H9 (cell line): ENCODE measurements around the gene PRSS56. TPM values are rescaled to one million over a fixed set of nuclear protein-coding genes. Genes with fewer than 3 reads are reported as not detected.
A peak's percentile ranks its signal among the peaks of the same experiment; 100 is the strongest.

Experiments
- DNase-seq: peaks from one replicate; pipeline ENCODE4 v3.0.0-alpha.2; 2017
- H2AFZ ChIP-seq: one replicate; pipeline ENCODE4 v1.6.1; 2013; ENCODE audit warnings: mild to moderate bottlenecking, low read length, control low read depth, moderate library complexity
- H2AK5ac ChIP-seq: 2 replicates; pipeline ENCODE4 v1.6.1; 2013; ENCODE audit warnings: low read length, control low read depth, mixed read lengths; ENCODE audit not compliant: insufficient read length
- H2BK120ac ChIP-seq: one replicate; pipeline ENCODE4 v1.6.1; 2013; ENCODE audit warnings: low read depth, mild to moderate bottlenecking, low read length, control low read depth, inconsistent platforms; ENCODE audit not compliant: poor library complexity, severe bottlenecking
- H2BK12ac ChIP-seq: 2 replicates; pipeline ENCODE4 v1.6.1; 2013; ENCODE audit warnings: low read length, control low read depth, mixed read lengths, low read depth; ENCODE audit not compliant: insufficient read length
- H2BK15ac ChIP-seq: 2 replicates; pipeline ENCODE4 v1.6.1; 2013; ENCODE audit warnings: low read depth, low read length, control low read depth
- H2BK20ac ChIP-seq: one replicate; pipeline ENCODE4 v1.6.1; 2013; ENCODE audit warnings: low read depth, mild to moderate bottlenecking, low read length, control low read depth, inconsistent platforms; ENCODE audit not compliant: poor library complexity, severe bottlenecking
- H2BK5ac ChIP-seq: 2 replicates; pipeline ENCODE4 v1.6.1; 2013; ENCODE audit warnings: low read length, control low read depth, mixed read lengths; ENCODE audit not compliant: insufficient read length
- H3K14ac ChIP-seq: 2 replicates; pipeline ENCODE4 v1.6.1; 2013; ENCODE audit warnings: low read length, control low read depth; ENCODE audit not compliant: insufficient read depth
- H3K18ac ChIP-seq: 2 replicates; pipeline ENCODE4 v1.6.1; 2013; ENCODE audit warnings: low read depth, mild to moderate bottlenecking, mixed read lengths, low read length, control low read depth; ENCODE audit not compliant: insufficient read length
- H3K23ac ChIP-seq: 2 replicates; pipeline ENCODE4 v1.6.1; 2013; ENCODE audit warnings: low read length, control low read depth, mixed read lengths, low read depth; ENCODE audit not compliant: insufficient read length
- H3K23me2 ChIP-seq: 2 replicates; pipeline ENCODE4 v1.6.1; 2013; ENCODE audit warnings: low read depth, mild to moderate bottlenecking, mixed read lengths, low read length, control low read depth; ENCODE audit not compliant: insufficient read length, poor library complexity, severe bottlenecking
- H3K27ac ChIP-seq: 2 replicates; pipeline ENCODE4 v1.5.1; 2013; ENCODE audit warnings: low read length, control low read depth, mixed read lengths, low read depth; ENCODE audit not compliant: insufficient read length
- H3K27me3 ChIP-seq: 2 replicates; pipeline ENCODE4 v1.6.1; 2013; ENCODE audit warnings: low read length, control low read depth, inconsistent platforms; ENCODE audit not compliant: insufficient read depth
- H3K4ac ChIP-seq: 2 replicates; pipeline ENCODE4 v1.6.1; 2013; ENCODE audit warnings: low read depth, mild to moderate bottlenecking, control low read depth, inconsistent platforms, low read length, moderate library complexity
- H3K4me1 ChIP-seq: 2 replicates; pipeline ENCODE4 v1.6.1; 2013; ENCODE audit warnings: low read length, control low read depth, inconsistent platforms; ENCODE audit not compliant: insufficient read depth
- H3K4me2 ChIP-seq: 2 replicates; pipeline ENCODE4 v1.6.1; 2013; ENCODE audit warnings: low read length, control low read depth, mixed read lengths; ENCODE audit not compliant: insufficient read length, insufficient read depth
- H3K56ac ChIP-seq: 2 replicates; pipeline ENCODE4 v1.6.1; 2013; ENCODE audit warnings: low read depth, mild to moderate bottlenecking, mixed read lengths, low read length, control low read depth; ENCODE audit not compliant: insufficient read length
- H3K79me1 ChIP-seq: 2 replicates; pipeline ENCODE4 v1.6.1; 2013; ENCODE audit warnings: low read depth, mild to moderate bottlenecking, moderate library complexity, low read length, control low read depth, inconsistent platforms; ENCODE audit not compliant: insufficient read depth, poor library complexity, severe bottlenecking
- H3K79me2 ChIP-seq: 2 replicates; pipeline ENCODE4 v1.6.1; 2013; ENCODE audit warnings: low read length, control low read depth, inconsistent platforms; ENCODE audit not compliant: insufficient read depth
- H3K9ac ChIP-seq: 2 replicates; pipeline ENCODE4 v1.6.1; 2013; ENCODE audit warnings: low read length, control low read depth, mixed read lengths; ENCODE audit not compliant: insufficient read length; ENCODE audit errors: extremely low read depth
- H3K9me3 ChIP-seq: one replicate; pipeline ENCODE4 v1.6.1; 2013; ENCODE audit warnings: low read depth, low read length, inconsistent platforms; ENCODE audit not compliant: control insufficient read depth
- H3T11ph ChIP-seq: one replicate; pipeline ENCODE4 v1.6.1; 2013; ENCODE audit warnings: mild to moderate bottlenecking, low read length, control low read depth, inconsistent platforms
- H4K20me1 ChIP-seq: one replicate; pipeline ENCODE4 v1.6.1; 2013; ENCODE audit not compliant: control insufficient read depth, insufficient read length, insufficient read depth
- H4K5ac ChIP-seq: 2 replicates; pipeline ENCODE4 v1.6.1; 2013; ENCODE audit warnings: low read depth, mild to moderate bottlenecking, mixed read lengths, low read length, control low read depth; ENCODE audit not compliant: insufficient read length
- H4K8ac ChIP-seq: replicated peaks from 2 replicates; pipeline ENCODE4 v1.6.1; 2013; ENCODE audit warnings: low read length, control low read depth, mixed read lengths, low read depth; ENCODE audit not compliant: insufficient read length
- H4K91ac ChIP-seq: 2 replicates; pipeline ENCODE4 v1.6.1; 2013; ENCODE audit warnings: low read depth, mild to moderate bottlenecking, moderate library complexity, mixed read lengths, low read length, control low read depth; ENCODE audit not compliant: insufficient read length
- H3K27ac Mint-ChIP-seq, 3 experiments: 2 replicates in 2 of 3; 3 replicates in 1 of 3; pipeline ENCODE4 v1.8.0; 2020 to 2021; ENCODE audit warnings: mixed read lengths in 3 of 3, mild to moderate bottlenecking in 1 of 3, moderate library complexity in 1 of 3
- H3K27me3 Mint-ChIP-seq: 2 replicates; pipeline ENCODE4 v1.8.0; 2021; ENCODE audit warnings: low read depth, mild to moderate bottlenecking, moderate library complexity, mixed read lengths
- H3K36me3 Mint-ChIP-seq, 3 experiments: 2 replicates in 2 of 3; 3 replicates in 1 of 3; pipeline ENCODE4 v1.8.0; 2020 to 2021; ENCODE audit warnings: low read depth in 3 of 3, mixed read lengths in 3 of 3; ENCODE audit not compliant: insufficient read depth in 1 of 3
- H3K4me1 Mint-ChIP-seq, 2 experiments: 2 replicates each; pipeline ENCODE4 v1.8.0; 2020; ENCODE audit warnings: mixed read lengths in 2 of 2
- H3K4me3 Mint-ChIP-seq, 2 experiments: 2 replicates in 1 of 2; 3 replicates in 1 of 2; pipeline ENCODE4 v1.8.0; 2020 to 2021; ENCODE audit warnings: mild to moderate bottlenecking in 2 of 2, mixed read lengths in 2 of 2, moderate library complexity in 1 of 2
- H3K9me3 Mint-ChIP-seq, 2 experiments: 2 replicates in 1 of 2; 3 replicates in 1 of 2; pipeline ENCODE4 v1.8.0; 2020; ENCODE audit warnings: mild to moderate bottlenecking in 2 of 2, mixed read lengths in 2 of 2, moderate library complexity in 1 of 2
- CTCF ChIP-seq: fragments of 200-600 bp; sonication (generic); conservative IDR thresholded peaks from 3 replicates; pipeline ENCODE4 v1.8.0; 2021; ENCODE audit warnings: antibody characterized with exemption, mild to moderate bottlenecking
- WGBS: extraction: QIAGEN DNeasy Blood & Tissue Kit; methylation state at CpG from one replicate; pipeline ENCODE4 v1.1.7; 2013; ENCODE audit warnings: missing lambda C conversion rate, low lambda C conversion rate, mixed read lengths; ENCODE audit not compliant: insufficient read length; ENCODE audit errors: extremely low coverage; 5-methylcytosine and 5-hydroxymethylcytosine counted together
- total RNA-seq: library from RNA; stranded (reverse); gene quantifications from 2 replicates; pipeline ENCODE4 v1.2.1, GENCODE V29; 2021

The PRSS56 gene
- total RNA-seq, 1 experiment from 2014 or later, result not detected

DNA sequence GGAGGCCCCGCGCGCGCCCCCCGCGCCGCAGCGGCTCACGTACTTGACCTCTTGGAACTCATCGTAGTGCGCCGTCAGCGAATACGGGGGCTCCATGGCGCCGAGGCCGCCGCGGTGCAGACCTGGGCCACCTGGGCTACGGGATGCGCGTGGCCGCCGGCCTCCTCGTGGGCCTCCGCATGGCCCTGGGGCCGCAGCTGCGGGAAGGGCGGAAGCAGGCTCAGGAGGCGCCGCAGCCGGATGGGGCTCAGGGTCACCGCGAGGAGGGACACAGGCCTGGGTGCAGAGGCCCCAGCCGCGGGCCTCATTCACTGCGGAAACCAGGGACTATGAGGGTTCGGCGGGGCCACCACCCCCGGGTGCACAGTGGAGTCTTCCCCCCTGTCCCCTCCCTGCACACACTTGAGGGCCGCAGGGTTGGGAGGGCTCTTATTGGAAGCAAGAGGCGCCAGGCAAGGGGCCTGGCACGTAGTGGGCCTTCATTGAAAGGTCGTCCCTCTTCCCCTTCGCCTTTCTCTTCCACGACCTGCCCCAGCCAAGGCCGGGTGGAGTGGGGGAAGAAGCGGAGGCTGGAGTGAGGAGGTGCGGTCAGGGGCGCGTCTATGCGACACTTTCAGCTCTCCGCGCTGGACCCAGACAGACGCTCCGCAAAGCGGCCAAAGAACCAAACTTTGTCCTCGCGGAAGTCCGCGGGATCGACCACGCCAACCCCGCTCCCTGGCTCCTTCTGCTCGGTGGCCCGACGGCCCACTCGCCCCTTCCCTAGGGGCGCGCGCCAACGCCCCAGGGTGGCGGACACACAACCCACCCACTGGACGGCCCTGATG lies 33.4 kb upstream of the PRSS56 start:
- Mint-ChIP-seq H3K9me3 (no peaks in the 10 kb centered on the region; a peak in 1 of 5 replicates), H3K36me3 (peaks cover 0 to 8% (median 0%) of the 10 kb centered on the region in 3 experiments; a peak in 3 of 7 replicates), H3K4me1 (peaks cover 20 to 34% of the 10 kb centered on the region in 2 experiments), H3K27ac (no peak overlapping the region), H3K4me3 (peak overlapping the region; percentile 55 to 77), H3K27me3 (peaks cover 87% of the 10 kb centered on the region)
- no peak overlapping the region for H4K5ac ChIP-seq
- no peaks in the 10 kb centered on the region for H3K9me3 ChIP-seq
- H3K14ac ChIP-seq, result peak overlapping the region; percentile 17; the same call in 1 of the 2 replicates
- no CpG with 5 or more reads among the region's 74 CpGs for WGBS
- no peak overlapping the region for H3K9ac ChIP-seq
- H2AK5ac ChIP-seq, result no peak overlapping the region
- no peak overlapping the region for H3K23ac ChIP-seq
- TF ChIP-seq CTCF, result no peak
- H2BK15ac ChIP-seq, result no peak overlapping the region
- no peak overlapping the region for H3T11ph ChIP-seq
- no peaks in the 10 kb centered on the region for H3K79me2 ChIP-seq
- H2BK5ac ChIP-seq, result no peak overlapping the region
- peaks cover 2% of the 10 kb centered on the region; the same call in 1 of the 2 replicates for H3K4me1 ChIP-seq
- no peaks in the 10 kb centered on the region for H4K20me1 ChIP-seq
- peak; percentile 49 for DNase-seq
- H4K91ac ChIP-seq, result no peak overlapping the region
- no peak overlapping the region for H3K18ac ChIP-seq
- H3K79me1 ChIP-seq, result no peaks in the 10 kb centered on the region
- H3K4me2 ChIP-seq, result peak overlapping the region; percentile 48
- H3K27me3 ChIP-seq, result peaks cover 34% of the 10 kb centered on the region
- H4K8ac ChIP-seq, result no peak overlapping the region
- H2BK120ac ChIP-seq, result no peak overlapping the region
- H3K4ac ChIP-seq, result no peak overlapping the region
- H2BK20ac ChIP-seq, result no peak overlapping the region
- peaks cover 9% of the 10 kb centered on the region for H3K23me2 ChIP-seq
- no peak overlapping the region for H3K56ac ChIP-seq
- H2AFZ ChIP-seq, result no peak overlapping the region
- H2BK12ac ChIP-seq, result no peak overlapping the region
- H3K27ac ChIP-seq, result no peak overlapping the region
